K562 (cell line): ENCODE measurements around the gene ZNRF1. TPM values are rescaled to one million over a fixed set of nuclear protein-coding genes. Genes with fewer than 3 reads are reported as not detected.

Experiments
- ATAC-seq: fragments of 200-7000 bp; cut with Tn5 transposase; 3 replicates; pipeline ENCODE4 v1.9.1; 2020; ENCODE audit warnings: moderate library complexity
- BruUV-seq: library from RNA; stranded (reverse); fragments of 400-500 nt; replicated peaks from 2 replicates; lab custom pipeline; 2021; lab: Mats Ljungman, UMichigan
- CTCF ChIA-PET: fragments of 300-600 bp; formaldehyde crosslinking; extraction: SDS; loops from one replicate; lab custom pipeline; 2021; ENCODE audit warnings: low intra/inter-chr PET ratio; lab: Yijun Ruan, JAX
- POLR2A ChIA-PET: fragments of 300-600, 350-650 bp; sonication (Branson Sonifier 250); formaldehyde crosslinking; extraction: SDS; loops from one replicate; lab custom pipeline; 2021; ENCODE audit warnings: antibody characterized with exemption, inconsistent platforms; lab: Yijun Ruan, JAX
- DNase-seq, 4 experiments: peaks; one replicate each; pipeline versions ENCODE4 v3.0.0 to v3.0.0-alpha.2; 2011 to 2018; ENCODE audit warnings: low spot score in 3 of 4, mixed read lengths in 3 of 4; ENCODE audit errors: extremely low read depth in 1 of 4
- FAIRE-seq: peaks from 2 replicates; lab custom pipeline; 2011; peaks lifted over from hg19 to GRCh38; lab: Jason Lieb, UNC
- H2AFZ ChIP-seq: 2 replicates; pipeline ENCODE4 v1.6.0; 2011; ENCODE audit warnings: low read depth, low read length, control low read depth, inconsistent platforms
- H3K27ac ChIP-seq: fragments of 200-600 bp; 3 replicates; pipeline ENCODE4 v1.8.0; 2011; ENCODE audit warnings: low read depth, mild to moderate bottlenecking, control low read depth, inconsistent platforms, low read length, moderate library complexity, mixed read lengths; ENCODE audit errors: extremely low read depth
- H3K27me3 ChIP-seq, 2 experiments: fragments of 300-600 bp in 1 of 2; 2 replicates in 1 of 2; 3 replicates in 1 of 2; pipeline versions ENCODE4 v1.6.0 to v1.8.0; 2011; ENCODE audit warnings: inconsistent platforms in 2 of 2, low read length in 2 of 2, mild to moderate bottlenecking in 1 of 2, mixed read lengths in 1 of 2, moderate library complexity in 1 of 2; ENCODE audit not compliant: control insufficient read depth in 2 of 2, insufficient read depth in 2 of 2
- H3K36me3 ChIP-seq: fragments of 300-600 bp; 3 replicates; pipeline ENCODE4 v1.8.0; 2011; ENCODE audit warnings: mild to moderate bottlenecking, low read length, inconsistent platforms; ENCODE audit not compliant: control insufficient read depth, insufficient read depth
- H3K4me1 ChIP-seq, 2 experiments: fragments of 200-600 bp in 1 of 2; replicated peaks in 1 of 2; 2 replicates in 1 of 2; 3 replicates in 1 of 2; pipeline versions ENCODE4 v1.5.1 to v1.8.0; 2011; ENCODE audit warnings: inconsistent platforms in 2 of 2, low read length in 2 of 2, mild to moderate bottlenecking in 1 of 2, mixed read lengths in 1 of 2, moderate library complexity in 1 of 2; ENCODE audit not compliant: control insufficient read depth in 2 of 2, insufficient read depth in 2 of 2
- H3K4me2 ChIP-seq: 2 replicates; pipeline ENCODE4 v1.6.1; 2011; ENCODE audit warnings: low read length, control low read depth, inconsistent platforms, mixed read lengths; ENCODE audit not compliant: insufficient read depth
- H3K4me3 ChIP-seq: fragments of 200-600 bp; sonication (generic), shearing (Covaris generic); 2 replicates; pipeline ENCODE4 v1.5.1; 2016; ENCODE audit warnings: control low read depth, inconsistent platforms
- H3K79me2 ChIP-seq: fragments of 200-600 bp; 3 replicates; pipeline ENCODE4 v1.8.0; 2011; ENCODE audit warnings: low read length, inconsistent platforms; ENCODE audit not compliant: control insufficient read depth, insufficient read depth
- H3K9ac ChIP-seq, 2 experiments: 2 replicates each; pipeline versions ENCODE4 v1.6.0 to v1.6.1; 2011; ENCODE audit warnings: low read depth in 2 of 2, low read length in 2 of 2, control low read depth in 1 of 2, inconsistent platforms in 1 of 2, mild to moderate bottlenecking in 1 of 2, mixed read lengths in 1 of 2; ENCODE audit not compliant: insufficient read depth in 1 of 2
- H3K9me1 ChIP-seq: one replicate; pipeline ENCODE4 v1.6.0; 2011; ENCODE audit warnings: inconsistent platforms, mild to moderate bottlenecking, low read length, moderate library complexity; ENCODE audit not compliant: control insufficient read depth, insufficient read depth
- H3K9me3 ChIP-seq: replicated peaks from 2 replicates; pipeline ENCODE4 v1.5.1; 2011; ENCODE audit warnings: low read depth, low read length, inconsistent platforms; ENCODE audit not compliant: control insufficient read depth, insufficient read depth
- H4K20me1 ChIP-seq: replicated peaks from 2 replicates; pipeline ENCODE4 v1.6.1; 2011; ENCODE audit warnings: low read length, inconsistent platforms, mixed read lengths; ENCODE audit not compliant: control insufficient read depth, insufficient read depth
- ARID1B ChIP-seq: fragments of 450-650 bp; IDR thresholded peaks from 2 replicates; pipeline ENCODE4 v1.6.1; 2016; ENCODE audit warnings: antibody characterized with exemption, mild to moderate bottlenecking, inconsistent platforms
- ATF7 ChIP-seq: fragments of 450-650 bp; IDR thresholded peaks from 2 replicates; pipeline ENCODE4 v1.7.1; 2014; ENCODE audit warnings: mild to moderate bottlenecking, moderate library complexity
- CBFA2T2 ChIP-seq: fragments of 450-650 bp; conservative IDR thresholded peaks from 2 replicates; pipeline ENCODE4 v1.6.1; 2017; ENCODE audit warnings: mild to moderate bottlenecking
- FOSL1 ChIP-seq: fragments of 200-800 bp; sonication (Bioruptor generic); conservative IDR thresholded peaks from 2 replicates; pipeline ENCODE4 v1.6.1; 2016; ENCODE audit warnings: missing genetic modification characterization, missing compliant biosample characterization
- HCFC1 ChIP-seq: IDR thresholded peaks from 2 replicates; pipeline ENCODE4 v1.6.1; 2012; ENCODE audit warnings: low read depth, low read length, improper control_type of control experiment
- JUND ChIP-seq, 2 experiments: IDR thresholded peaks; 2 replicates in 1 of 2; 3 replicates in 1 of 2; pipeline ENCODE4 v1.6.1; 2011; ENCODE audit warnings: borderline replicate concordance in 2 of 2, low read depth in 2 of 2, low read length in 2 of 2, improper control_type of control experiment in 1 of 2, missing biosample characterization in 1 of 2, missing genetic modification characterization in 1 of 2, missing genetic modification reagents in 1 of 2
- NFE2 ChIP-seq: IDR thresholded peaks from 2 replicates; pipeline ENCODE4 v1.6.1; 2014; ENCODE audit warnings: antibody characterized with exemption, low read depth
- TCF3 ChIP-seq: sonication (generic); formaldehyde crosslinking; IDR thresholded peaks from 2 replicates; pipeline ENCODE4 v1.4.0; 2020; ENCODE audit warnings: mild to moderate bottlenecking, missing genetic modification reagents
- TEAD4 ChIP-seq, 2 experiments: sonication (generic) in 1 of 2; formaldehyde crosslinking in 1 of 2; IDR thresholded peaks; 2 replicates each; pipeline versions ENCODE4 v1.6.1 to v1.8.0; 2012 to 2022; ENCODE audit warnings: borderline replicate concordance in 1 of 2, inconsistent platforms in 1 of 2, low read length in 1 of 2, mild to moderate bottlenecking in 1 of 2, missing genetic modification reagents in 1 of 2
- ZZZ3 ChIP-seq: fragments of 450-650 bp; IDR thresholded peaks from 2 replicates; pipeline ENCODE4 v1.6.1; 2016; ENCODE audit warnings: antibody characterized with exemption, mild to moderate bottlenecking, moderate library complexity
- WGBS: fragments of 100-300 bp; shearing (Covaris generic); methylation state at CpG from one replicate; pipeline ENCODE4 v1.1.6; 2016; ENCODE audit warnings: low coverage, mixed read lengths; ENCODE audit not compliant: insufficient coverage; ENCODE audit errors: missing lambda C conversion rate; 5-methylcytosine and 5-hydroxymethylcytosine counted together
- in situ Hi-C: fragments of 300-500 bp; cut with MboI; formaldehyde crosslinking; loops from 4 replicates; pipeline ENCODE4 v1.15.0; 2018; ENCODE audit warnings: inconsistent platforms, mixed read lengths
- intact Hi-C: fragments of 100-400 bp; cut with micrococcal nuclease; formaldehyde crosslinking; loops from 2 replicates; pipeline ENCODE4 v1.14.2; 2022
- polyA plus RNA-seq, 8 experiments: library from polyadenylated mRNA; depleted of rRNA in 4 of 8; stranded (reverse) in 5 of 8; unstranded in 3 of 8; fragments of >200 nt; fragmentation: Nextera tagmentation in 2 of 8; fragmentation: Illumina TruSeq in 1 of 8; extraction: Ambion mirVana in 2 of 8; extraction: Trizol in 1 of 8; gene quantifications; 2 replicates each; pipeline versions ENCODE4 v1.2.1 to v1.2.3, GENCODE V29; 2011 to 2014; ENCODE audit warnings: inconsistent platforms in 1 of 8, missing spikeins in 1 of 8
- total RNA-seq, 7 experiments: library from RNA; depleted of rRNA in 6 of 7; stranded (reverse); fragments of >200 nt in 6 of 7; fragmentation: Illumina TruSeq in 2 of 7; extraction: Trizol in 2 of 7; gene quantifications; 2 replicates each; pipeline versions ENCODE4 v1.2.1 to v1.2.3, GENCODE V29; 2011 to 2021; ENCODE audit warnings: low replicate concordance in 1 of 7
- TF ChIP-seq, protein P1 (sequence below): fragments of 150-350 bp; IDR thresholded peaks from 2 replicates; pipeline ENCODE4 v1.6.1; 2014; ENCODE audit warnings: low read depth, mild to moderate bottlenecking, low read length, borderline replicate concordance
- TF ChIP-seq, protein P2 (sequence below), 2 experiments: fragments of 450-650 bp in 1 of 2; sonication (generic) in 1 of 2; formaldehyde crosslinking in 1 of 2; IDR thresholded peaks in 1 of 2; conservative IDR thresholded peaks in 1 of 2; 2 replicates each; pipeline versions ENCODE4 v1.6.1 to v1.8.1; 2016 to 2023; ENCODE audit warnings: mild to moderate bottlenecking in 2 of 2, moderate library complexity in 2 of 2, inconsistent platforms in 1 of 2, missing genetic modification reagents in 1 of 2
- TF ChIP-seq, protein P3 (sequence below): fragments of 450-650 bp; IDR thresholded peaks from 2 replicates; pipeline ENCODE4 v1.6.1; 2016; ENCODE audit warnings: borderline replicate concordance

ZNRF1 gene
- total and polyA plus RNA-seq, 9 of the 15 experiments (the other 6 are each of a cell fraction or from before 2014, with no cell fraction given): 9.5 to 37.7 (median 20.0) TPM

DNA sequence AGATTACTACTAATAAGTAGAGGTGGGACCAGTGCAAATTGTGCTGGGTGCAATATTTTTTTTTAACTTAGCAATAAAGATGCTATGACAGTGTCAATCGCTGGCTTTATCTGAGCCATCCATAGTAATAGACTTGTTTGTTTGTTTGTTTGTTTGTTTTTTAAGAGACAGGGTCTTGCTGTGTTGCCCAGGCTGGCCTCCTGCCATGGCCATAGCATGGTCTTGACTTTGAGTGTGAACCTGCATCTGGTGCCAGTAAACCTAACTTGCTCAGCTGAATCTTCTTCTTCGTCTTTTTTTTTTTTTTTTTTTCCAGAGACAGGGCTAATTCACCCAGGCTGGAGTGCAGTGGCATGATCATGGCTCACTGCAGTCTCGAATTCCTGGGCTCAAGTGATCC lies 46.6 kb downstream of the ZNRF1 start (continued):
- TF ChIP-seq, protein P1, sequence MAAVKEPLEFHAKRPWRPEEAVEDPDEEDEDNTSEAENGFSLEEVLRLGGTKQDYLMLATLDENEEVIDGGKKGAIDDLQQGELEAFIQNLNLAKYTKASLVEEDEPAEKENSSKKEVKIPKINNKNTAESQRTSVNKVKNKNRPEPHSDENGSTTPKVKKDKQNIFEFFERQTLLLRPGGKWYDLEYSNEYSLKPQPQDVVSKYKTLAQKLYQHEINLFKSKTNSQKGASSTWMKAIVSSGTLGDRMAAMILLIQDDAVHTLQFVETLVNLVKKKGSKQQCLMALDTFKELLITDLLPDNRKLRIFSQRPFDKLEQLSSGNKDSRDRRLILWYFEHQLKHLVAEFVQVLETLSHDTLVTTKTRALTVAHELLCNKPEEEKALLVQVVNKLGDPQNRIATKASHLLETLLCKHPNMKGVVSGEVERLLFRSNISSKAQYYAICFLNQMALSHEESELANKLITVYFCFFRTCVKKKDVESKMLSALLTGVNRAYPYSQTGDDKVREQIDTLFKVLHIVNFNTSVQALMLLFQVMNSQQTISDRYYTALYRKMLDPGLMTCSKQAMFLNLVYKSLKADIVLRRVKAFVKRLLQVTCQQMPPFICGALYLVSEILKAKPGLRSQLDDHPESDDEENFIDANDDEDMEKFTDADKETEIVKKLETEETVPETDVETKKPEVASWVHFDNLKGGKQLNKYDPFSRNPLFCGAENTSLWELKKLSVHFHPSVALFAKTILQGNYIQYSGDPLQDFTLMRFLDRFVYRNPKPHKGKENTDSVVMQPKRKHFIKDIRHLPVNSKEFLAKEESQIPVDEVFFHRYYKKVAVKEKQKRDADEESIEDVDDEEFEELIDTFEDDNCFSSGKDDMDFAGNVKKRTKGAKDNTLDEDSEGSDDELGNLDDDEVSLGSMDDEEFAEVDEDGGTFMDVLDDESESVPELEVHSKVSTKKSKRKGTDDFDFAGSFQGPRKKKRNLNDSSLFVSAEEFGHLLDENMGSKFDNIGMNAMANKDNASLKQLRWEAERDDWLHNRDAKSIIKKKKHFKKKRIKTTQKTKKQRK: no peak

DNA sequence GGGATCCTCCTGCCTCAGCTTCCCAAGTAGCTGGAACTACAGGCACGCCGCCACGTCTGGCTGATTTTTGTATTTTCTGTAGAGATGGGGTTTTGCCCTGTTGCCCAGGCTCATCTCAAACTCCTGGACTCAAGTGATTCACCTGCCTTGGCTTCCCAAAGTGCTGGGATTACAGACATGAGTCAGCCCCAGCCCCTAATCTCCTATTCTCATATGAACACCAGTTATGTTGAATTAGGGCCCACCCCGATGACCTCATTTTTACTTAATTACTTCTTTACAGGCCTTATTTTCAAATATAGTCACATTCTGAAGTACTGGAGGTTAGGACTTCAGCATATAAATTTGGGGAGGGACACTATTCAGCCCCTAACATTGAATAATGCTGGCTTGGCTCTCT lies 49.2 kb downstream of the ZNRF1 start:
- FAIRE-seq: no peak
- in situ Hi-C loops: no loop called here
- TF ChIP-seq JUND (IDR thresholded peaks at IDR 0.05; ENCODE audit: borderline replicate concordance, low read depth, low read length): peak; percentile 78
- TF ChIP-seq JUND (tag; IDR thresholded peaks at IDR 0.05; ENCODE audit: borderline replicate concordance, low read depth, low read length): peak; percentile 60; the same call in 2 of the 3 replicates
- TF ChIP-seq NFE2: 0 out of 2 replicates have a peak, but pooled peaks have one; percentile 14
- TF ChIP-seq ARID1B: peak; percentile 77; the same call in 1 of the 2 replicates
- TF ChIP-seq ATF7: peak; percentile 63
- peak; percentile 42; the same call in 1 of the 2 replicates for TF ChIP-seq TEAD4 (IDR thresholded peaks at IDR 0.05; ENCODE audit: low read length)
- TF ChIP-seq TEAD4 (CRISPR knock-in tag; IDR thresholded peaks at IDR 0.05; ENCODE audit: borderline replicate concordance): no peak
- TF ChIP-seq HCFC1: no peak
- peak; percentile 58 for TF ChIP-seq TCF3 (CRISPR knock-in tag)
- TF ChIP-seq CBFA2T2: 0 out of 2 replicates have a peak, but pooled peaks have one; percentile 11
- TF ChIP-seq, protein P2, sequence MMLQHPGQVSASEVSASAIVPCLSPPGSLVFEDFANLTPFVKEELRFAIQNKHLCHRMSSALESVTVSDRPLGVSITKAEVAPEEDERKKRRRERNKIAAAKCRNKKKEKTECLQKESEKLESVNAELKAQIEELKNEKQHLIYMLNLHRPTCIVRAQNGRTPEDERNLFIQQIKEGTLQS (IDR thresholded peaks at IDR 0.05): peak; percentile 93
- TF ChIP-seq, protein P2 (CRISPR knock-in tag; conservative IDR thresholded peaks at IDR 0.05): no peak; the same call in 1 of the 2 replicates
- TF ChIP-seq, protein P3, sequence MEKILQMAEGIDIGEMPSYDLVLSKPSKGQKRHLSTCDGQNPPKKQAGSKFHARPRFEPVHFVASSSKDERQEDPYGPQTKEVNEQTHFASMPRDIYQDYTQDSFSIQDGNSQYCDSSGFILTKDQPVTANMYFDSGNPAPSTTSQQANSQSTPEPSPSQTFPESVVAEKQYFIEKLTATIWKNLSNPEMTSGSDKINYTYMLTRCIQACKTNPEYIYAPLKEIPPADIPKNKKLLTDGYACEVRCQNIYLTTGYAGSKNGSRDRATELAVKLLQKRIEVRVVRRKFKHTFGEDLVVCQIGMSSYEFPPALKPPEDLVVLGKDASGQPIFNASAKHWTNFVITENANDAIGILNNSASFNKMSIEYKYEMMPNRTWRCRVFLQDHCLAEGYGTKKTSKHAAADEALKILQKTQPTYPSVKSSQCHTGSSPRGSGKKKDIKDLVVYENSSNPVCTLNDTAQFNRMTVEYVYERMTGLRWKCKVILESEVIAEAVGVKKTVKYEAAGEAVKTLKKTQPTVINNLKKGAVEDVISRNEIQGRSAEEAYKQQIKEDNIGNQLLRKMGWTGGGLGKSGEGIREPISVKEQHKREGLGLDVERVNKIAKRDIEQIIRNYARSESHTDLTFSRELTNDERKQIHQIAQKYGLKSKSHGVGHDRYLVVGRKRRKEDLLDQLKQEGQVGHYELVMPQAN: no peak
- TF ChIP-seq FOSL1 (tag): peak; percentile 61
- TF ChIP-seq ZZZ3: no peak

More for the DNA sequence above, 49.2 kb downstream of the ZNRF1 start:
- no peak for ATAC-seq
- no peaks in the 10 kb centered on the region for H3K36me3 ChIP-seq
- no peak overlapping the region for H3K4me2 ChIP-seq
- no peaks in the 10 kb centered on the region for H3K9me1 ChIP-seq
- no peak overlapping the region for H3K9ac ChIP-seq
- H2AFZ ChIP-seq: no peak overlapping the region
- peak overlapping the region; percentile 27; the same call in 2 of the 3 replicates for H3K27ac ChIP-seq
- 0 out of 2 replicates have a peak, but pooled peaks cover 5% of the 10 kb centered on the region for H3K9me3 ChIP-seq
- no peaks in the 10 kb centered on the region for H3K27me3 ChIP-seq
- ChIA-PET POLR2A (interaction anchor here (1.3 kb wide), 1 partner anchor 63 kb away, joined by 3 read pairs; no protein-coding TSS in a partner anchor), CTCF (no interaction called here)
- H3K79me2 ChIP-seq: peaks cover 81% of the 10 kb centered on the region
- no TSS peak for BruUV-seq
- peak in 1 of 4 experiments; percentile 26 for DNase-seq
- peaks cover 23 to 50% of the 10 kb centered on the region in 2 experiments for H3K4me1 ChIP-seq
- WGBS: 27% methylated on average over 1 of the region's 4 CpGs
- no peak overlapping the region for H3K4me3 ChIP-seq
- intact Hi-C loops: no loop called here
- no peaks in the 10 kb centered on the region for H4K20me1 ChIP-seq
